HG03342 (cell line): Measurements from ENCODE around the gene RBMS3.

Experiments
- ATAC-seq: cut with Tn5 transposase; IDR thresholded peaks from one replicate; pipeline ENCODE4 v1.9.1; 2021; ENCODE audit warnings: mild to moderate bottlenecking, moderate library complexity; ENCODE audit not compliant: unreplicated experiment

The RBMS3 gene

GRCh38 chr3:29606416-29606815, 325.5 kb downstream of the RBMS3 start:
- ATAC-seq = no peak

DNA sequence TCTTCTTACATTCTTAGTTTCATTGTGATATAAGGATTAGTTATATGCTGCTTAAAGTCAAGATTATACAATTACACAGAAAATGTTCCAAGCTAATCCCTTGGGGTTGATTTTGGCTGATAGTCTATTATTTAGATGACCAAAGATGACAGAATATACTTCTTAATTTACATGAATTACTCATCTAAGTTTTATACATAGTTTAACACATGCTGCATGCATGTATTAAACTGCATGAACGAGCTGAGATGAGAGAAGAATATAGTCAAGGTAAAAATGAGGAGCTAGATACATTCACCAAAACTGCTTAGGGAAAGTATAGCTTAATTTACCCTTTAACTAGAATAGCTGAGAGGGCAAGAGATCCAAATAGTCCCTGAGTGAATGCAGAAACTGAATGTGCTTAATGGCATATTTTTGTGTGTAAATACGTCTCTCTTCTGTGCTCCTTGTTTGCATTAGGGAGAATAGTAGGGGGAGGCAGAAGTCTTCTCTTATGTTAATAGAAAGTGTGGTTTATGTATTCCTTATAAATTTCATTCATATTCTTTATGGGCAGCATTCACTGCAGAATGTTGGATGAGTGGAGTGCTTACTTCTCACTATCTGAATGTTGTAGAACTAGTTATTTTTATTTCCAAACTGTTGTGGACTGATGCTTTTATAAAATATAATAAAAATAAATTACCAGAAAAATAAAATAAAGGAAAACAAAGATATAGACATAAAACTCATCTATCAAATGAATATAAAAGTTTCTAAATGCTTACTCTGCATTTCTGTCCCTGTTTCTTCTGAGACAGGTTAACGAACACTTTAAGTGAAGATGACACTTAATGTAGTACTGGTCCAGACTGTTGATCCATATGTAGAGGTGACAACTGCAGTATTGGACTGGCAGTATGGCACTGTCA, 327.8 kb downstream of the RBMS3 start:
- ATAC-seq = no peak

- ATAC-seq = no peak
These were observed 328.5 kb downstream of the RBMS3 start for GRCh38 chr3:29609328-29609811.

DNA sequence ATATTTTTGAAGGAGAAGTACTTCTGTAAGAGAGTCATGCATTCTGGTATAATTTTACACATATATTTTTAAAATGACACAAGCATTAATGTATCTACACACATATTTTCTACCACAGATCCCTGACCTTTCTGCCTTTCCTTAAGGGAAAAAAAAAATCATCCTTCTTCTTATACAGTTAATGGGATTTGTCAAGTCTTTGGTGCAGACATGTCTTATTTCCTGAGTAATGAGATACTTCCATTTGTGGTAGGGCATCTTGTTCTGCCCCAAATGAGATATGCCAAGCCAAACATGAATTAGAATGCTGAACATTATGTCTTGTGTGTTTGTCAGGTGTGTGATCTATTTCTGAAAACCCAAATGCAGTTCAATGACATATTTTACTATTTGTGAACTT, 329.9 kb downstream of the RBMS3 start:
- no peak for ATAC-seq

DNA sequence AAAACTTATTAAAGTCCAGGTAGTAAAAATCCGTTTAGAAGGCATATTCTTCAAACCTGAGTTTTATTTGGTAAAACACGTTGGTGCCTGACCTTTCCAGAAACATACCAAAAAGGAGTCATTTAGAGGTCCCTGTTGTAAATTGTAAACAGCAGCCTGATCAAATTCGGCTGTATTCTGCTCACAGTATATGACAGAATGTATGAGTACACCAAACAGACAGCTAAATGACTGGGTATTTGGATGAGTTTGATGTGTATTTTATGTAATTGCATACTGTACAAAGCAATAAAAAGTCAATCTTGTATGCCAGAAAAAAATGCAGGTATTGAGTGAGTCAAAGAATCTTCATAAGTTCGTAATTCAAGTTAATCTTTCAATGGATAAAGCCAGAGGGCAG, 330.4 kb downstream of the RBMS3 start:
- no peak for ATAC-seq

- ATAC-seq = no peak
These were observed 331.7 kb downstream of the RBMS3 start for GRCh38 chr3:29612536-29612935.

- ATAC-seq = no peak
These were observed 334.1 kb downstream of the RBMS3 start for GRCh38 chr3:29614954-29615353.

GRCh38 chr3:29618395-29619282, 337.8 kb downstream of the RBMS3 start:
- no peak for ATAC-seq

- ATAC-seq = no peak
These were observed 338.8 kb downstream of the RBMS3 start for GRCh38 chr3:29619676-29620075.

DNA sequence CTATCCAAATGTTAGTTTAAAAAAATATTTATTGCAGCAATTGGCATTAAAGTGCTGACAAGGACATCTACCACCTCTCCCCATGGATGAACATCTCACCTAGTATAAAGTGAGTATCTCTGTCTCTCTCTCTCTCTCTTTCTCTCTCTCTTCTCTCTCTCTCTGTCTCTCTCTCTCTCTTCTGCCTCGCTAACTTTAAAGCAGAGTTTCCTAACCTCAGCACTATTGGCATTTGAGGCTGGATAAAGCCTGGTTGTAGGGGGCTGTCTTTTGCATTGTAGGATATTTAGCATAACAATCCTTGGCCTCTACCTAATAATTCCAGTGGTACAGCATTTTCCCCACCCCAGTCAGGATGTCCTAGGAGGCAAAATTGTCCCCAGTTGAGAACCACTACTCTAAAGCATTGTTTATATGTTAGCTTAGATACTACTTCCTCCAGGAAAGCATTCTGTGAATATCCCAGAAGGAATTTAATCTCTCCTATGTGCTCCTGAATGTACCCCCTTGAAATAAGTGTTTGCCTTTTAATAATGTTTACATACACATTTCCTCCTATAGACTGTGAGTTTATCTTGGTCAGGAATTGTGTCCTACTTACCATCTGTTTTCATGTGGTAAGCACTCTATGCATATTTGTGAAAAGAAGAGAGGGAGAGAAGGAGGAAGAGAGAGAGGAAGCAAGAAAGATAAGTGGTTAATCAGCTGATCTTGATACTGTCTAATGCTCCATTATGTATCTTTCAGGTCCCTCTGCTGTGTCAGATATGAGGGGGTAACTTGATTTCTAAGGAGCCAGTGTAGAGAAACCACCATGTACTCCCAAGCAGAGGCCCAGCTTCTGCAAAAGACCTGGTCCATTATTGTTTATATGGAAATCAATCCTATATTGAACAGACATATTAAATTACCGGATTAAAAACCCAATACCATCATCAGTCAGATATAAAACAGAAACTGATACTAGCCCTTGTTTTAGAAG, 346.6 kb downstream of the RBMS3 start:
- ATAC-seq = no peak

DNA sequence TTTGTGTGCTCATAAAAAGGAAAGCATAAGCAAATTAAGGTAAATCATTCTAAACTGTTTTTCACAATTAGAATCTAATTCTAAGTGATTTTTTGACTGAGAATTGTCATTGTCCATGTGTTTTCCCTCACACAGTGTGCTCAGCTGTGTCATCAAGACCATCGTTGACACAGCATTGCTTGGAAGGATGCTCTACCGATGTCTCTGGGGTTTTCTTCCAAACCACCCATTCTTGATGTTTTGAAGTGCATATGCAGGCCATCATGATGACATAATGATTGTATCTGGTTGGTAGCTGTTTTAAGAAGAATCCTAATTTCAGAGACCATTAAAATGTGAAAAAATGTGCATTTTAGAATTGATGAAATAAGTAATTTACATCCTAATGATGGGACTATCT, 347.9 kb downstream of the RBMS3 start:
- no peak for ATAC-seq

- no peak for ATAC-seq
These were observed 355.0 kb downstream of the RBMS3 start for GRCh38 chr3:29635888-29636287.

DNA sequence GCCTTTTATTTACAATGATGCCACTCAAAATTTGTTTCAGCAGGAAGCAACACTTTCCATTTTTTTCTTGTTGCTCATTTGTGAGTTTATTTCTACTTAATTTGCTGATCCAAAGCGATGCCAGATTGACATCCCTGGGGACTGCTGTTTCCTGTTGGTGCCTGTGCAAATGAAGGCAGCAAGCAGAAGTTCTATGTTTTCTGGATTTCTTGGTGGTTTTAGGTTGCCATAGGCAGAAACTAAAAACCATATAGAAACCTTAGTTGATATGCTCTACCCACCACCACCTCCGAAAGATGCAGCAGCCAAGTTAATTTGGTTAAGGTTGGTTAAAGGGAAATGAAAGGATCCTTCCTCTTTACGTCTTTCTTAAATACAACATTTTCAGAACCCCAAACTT, 356.2 kb downstream of the RBMS3 start:
- no peak for ATAC-seq

GRCh38 chr3:29639578-29640290, 358.9 kb downstream of the RBMS3 start:
- ATAC-seq = no peak

DNA sequence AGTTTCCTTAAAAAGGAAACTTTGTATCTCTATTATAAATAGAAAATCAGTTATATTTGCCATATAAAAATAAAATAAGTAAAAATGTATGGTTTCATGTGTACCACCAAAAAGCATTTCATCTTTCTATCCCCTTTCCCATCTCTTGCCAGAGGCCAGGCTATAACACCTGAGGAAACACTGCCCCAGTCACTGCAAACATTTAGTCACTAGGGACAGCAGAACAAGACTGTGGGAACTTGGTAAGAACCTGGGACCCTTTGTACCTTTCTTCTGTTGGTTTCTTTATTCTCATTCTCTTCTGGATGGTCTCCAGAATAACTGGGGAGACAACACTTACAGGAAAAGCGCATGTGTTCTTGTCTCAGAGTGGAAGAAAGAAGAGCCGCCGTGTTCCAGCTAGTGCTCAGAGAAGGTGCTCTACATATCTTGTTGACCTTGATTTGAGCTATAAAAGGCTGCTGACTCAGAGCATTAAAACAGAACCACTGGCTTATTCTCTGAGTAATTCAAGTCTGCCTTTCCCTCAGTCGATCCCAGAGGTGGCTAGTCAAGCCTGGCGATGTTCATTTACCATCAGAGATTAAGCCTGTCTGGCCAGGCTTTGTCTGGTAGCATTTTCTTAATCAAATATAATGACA, 361.6 kb downstream of the RBMS3 start:
- no peak for ATAC-seq

DNA sequence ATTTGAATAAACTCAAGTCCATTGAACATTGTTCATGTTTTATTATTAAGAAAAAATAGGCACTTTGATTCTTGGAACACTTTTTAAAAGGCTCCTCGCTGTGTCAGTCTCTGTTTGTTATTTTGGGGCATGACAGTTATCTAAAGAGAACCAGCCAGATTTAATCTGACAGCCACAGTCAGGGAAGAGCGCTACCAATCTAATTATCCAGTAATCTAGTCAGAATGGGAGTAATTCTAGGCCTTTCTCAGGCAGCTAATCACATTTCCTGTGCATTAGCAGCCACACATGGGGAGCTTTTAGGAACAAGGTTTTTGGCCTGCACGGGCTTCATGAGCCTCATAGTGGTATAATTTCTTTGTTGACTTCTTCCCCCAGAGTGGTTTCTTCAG, 362.2 kb downstream of the RBMS3 start:
- ATAC-seq = no peak

GRCh38 chr3:29644261-29644660, 363.4 kb downstream of the RBMS3 start:
- no peak for ATAC-seq

DNA sequence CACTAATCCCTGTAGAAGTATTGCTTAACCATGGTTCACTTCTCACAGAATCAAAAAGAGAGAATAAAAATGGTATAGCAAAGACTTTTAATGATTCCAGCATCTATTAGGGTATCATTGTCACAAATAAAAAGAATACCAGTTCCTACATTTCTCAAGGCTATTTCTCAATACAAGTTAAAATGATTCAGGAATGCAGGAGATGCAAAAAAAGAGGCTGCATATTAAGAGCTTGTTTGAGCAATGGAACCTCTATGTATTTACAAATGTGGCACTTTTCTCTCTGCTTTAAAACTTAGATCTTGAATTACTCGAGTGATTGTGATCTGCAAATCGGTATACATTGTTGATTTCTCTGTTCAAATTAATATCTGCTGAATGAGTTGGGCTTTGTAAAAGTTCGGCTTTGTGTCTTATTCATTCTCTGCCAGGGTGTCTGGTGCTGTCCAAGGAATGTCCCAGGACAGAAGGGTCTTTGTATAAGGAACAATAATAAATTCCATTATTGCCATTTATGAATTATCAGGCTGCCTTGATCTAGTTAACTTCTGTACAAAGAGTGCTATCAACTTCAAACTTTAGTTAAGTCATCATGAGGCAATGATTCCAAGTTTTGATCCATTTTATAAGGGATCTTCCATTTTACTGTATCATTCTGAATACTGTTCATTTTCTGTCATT, 364.2 kb downstream of the RBMS3 start:
- ATAC-seq = no peak

GRCh38 chr3:29646043-29646442, 365.2 kb downstream of the RBMS3 start:
- ATAC-seq = no peak
